K562 (cell line): ENCODE results near the gene IL36RN. TPM values are rescaled to one million over a fixed set of nuclear protein-coding genes. Genes with fewer than 3 reads are reported as not detected.

Experiments used
- ATAC-seq: fragments of 200-7000 bp; cut with Tn5 transposase; 3 replicates; pipeline ENCODE4 v1.9.1; 2020; ENCODE audit warnings: moderate library complexity
- BruUV-seq: library from RNA; stranded (reverse); fragments of 400-500 nt; replicated peaks from 2 replicates; lab custom pipeline; 2021; lab: Mats Ljungman, UMichigan
- CTCF ChIA-PET: fragments of 300-600 bp; formaldehyde crosslinking; extraction: SDS; loops from one replicate; lab custom pipeline; 2021; ENCODE audit warnings: low intra/inter-chr PET ratio; lab: Yijun Ruan, JAX
- POLR2A ChIA-PET: fragments of 300-600, 350-650 bp; sonication (Branson Sonifier 250); formaldehyde crosslinking; extraction: SDS; loops from one replicate; lab custom pipeline; 2021; ENCODE audit warnings: antibody characterized with exemption, inconsistent platforms; lab: Yijun Ruan, JAX
- DNase-seq, 4 experiments: peaks; one replicate each; pipeline versions ENCODE4 v3.0.0 to v3.0.0-alpha.2; 2011 to 2018; ENCODE audit warnings: low spot score in 3 of 4, mixed read lengths in 3 of 4; ENCODE audit errors: extremely low read depth in 1 of 4
- FAIRE-seq: peaks from 2 replicates; lab custom pipeline; 2011; peaks lifted over from hg19 to GRCh38; lab: Jason Lieb, UNC
- H2AFZ ChIP-seq: 2 replicates; pipeline ENCODE4 v1.6.0; 2011; ENCODE audit warnings: low read depth, low read length, control low read depth, inconsistent platforms
- H3K27ac ChIP-seq: fragments of 200-600 bp; 3 replicates; pipeline ENCODE4 v1.8.0; 2011; ENCODE audit warnings: low read depth, mild to moderate bottlenecking, control low read depth, inconsistent platforms, low read length, moderate library complexity, mixed read lengths; ENCODE audit errors: extremely low read depth
- H3K27me3 ChIP-seq, 2 experiments: fragments of 300-600 bp in 1 of 2; 2 replicates in 1 of 2; 3 replicates in 1 of 2; pipeline versions ENCODE4 v1.6.0 to v1.8.0; 2011; ENCODE audit warnings: inconsistent platforms in 2 of 2, low read length in 2 of 2, mild to moderate bottlenecking in 1 of 2, mixed read lengths in 1 of 2, moderate library complexity in 1 of 2; ENCODE audit not compliant: control insufficient read depth in 2 of 2, insufficient read depth in 2 of 2
- H3K36me3 ChIP-seq: fragments of 300-600 bp; 3 replicates; pipeline ENCODE4 v1.8.0; 2011; ENCODE audit warnings: mild to moderate bottlenecking, low read length, inconsistent platforms; ENCODE audit not compliant: control insufficient read depth, insufficient read depth
- H3K4me1 ChIP-seq, 2 experiments: fragments of 200-600 bp in 1 of 2; replicated peaks in 1 of 2; 2 replicates in 1 of 2; 3 replicates in 1 of 2; pipeline versions ENCODE4 v1.5.1 to v1.8.0; 2011; ENCODE audit warnings: inconsistent platforms in 2 of 2, low read length in 2 of 2, mild to moderate bottlenecking in 1 of 2, mixed read lengths in 1 of 2, moderate library complexity in 1 of 2; ENCODE audit not compliant: control insufficient read depth in 2 of 2, insufficient read depth in 2 of 2
- H3K4me2 ChIP-seq: 2 replicates; pipeline ENCODE4 v1.6.1; 2011; ENCODE audit warnings: low read length, control low read depth, inconsistent platforms, mixed read lengths; ENCODE audit not compliant: insufficient read depth
- H3K4me3 ChIP-seq: fragments of 200-600 bp; sonication (generic), shearing (Covaris generic); 2 replicates; pipeline ENCODE4 v1.5.1; 2016; ENCODE audit warnings: control low read depth, inconsistent platforms
- H3K79me2 ChIP-seq: fragments of 200-600 bp; 3 replicates; pipeline ENCODE4 v1.8.0; 2011; ENCODE audit warnings: low read length, inconsistent platforms; ENCODE audit not compliant: control insufficient read depth, insufficient read depth
- H3K9ac ChIP-seq, 2 experiments: 2 replicates each; pipeline versions ENCODE4 v1.6.0 to v1.6.1; 2011; ENCODE audit warnings: low read depth in 2 of 2, low read length in 2 of 2, control low read depth in 1 of 2, inconsistent platforms in 1 of 2, mild to moderate bottlenecking in 1 of 2, mixed read lengths in 1 of 2; ENCODE audit not compliant: insufficient read depth in 1 of 2
- H3K9me1 ChIP-seq: one replicate; pipeline ENCODE4 v1.6.0; 2011; ENCODE audit warnings: inconsistent platforms, mild to moderate bottlenecking, low read length, moderate library complexity; ENCODE audit not compliant: control insufficient read depth, insufficient read depth
- H3K9me3 ChIP-seq: replicated peaks from 2 replicates; pipeline ENCODE4 v1.5.1; 2011; ENCODE audit warnings: low read depth, low read length, inconsistent platforms; ENCODE audit not compliant: control insufficient read depth, insufficient read depth
- H4K20me1 ChIP-seq: replicated peaks from 2 replicates; pipeline ENCODE4 v1.6.1; 2011; ENCODE audit warnings: low read length, inconsistent platforms, mixed read lengths; ENCODE audit not compliant: control insufficient read depth, insufficient read depth
- CBX8 ChIP-seq: fragments of 200-600 bp; sonication (generic); IDR thresholded peaks from 2 replicates; pipeline ENCODE4 v1.6.1; 2012; ENCODE audit warnings: borderline replicate concordance, mixed run types, low read depth, mild to moderate bottlenecking, moderate library complexity, mixed read lengths, low read length, control low read depth, inconsistent platforms; ENCODE audit not compliant: poor library complexity, severe bottlenecking; ENCODE audit errors: extremely low read depth
- ETV6 ChIP-seq, 3 experiments: fragments of 150-350 bp in 1 of 3; sonication (generic) in 1 of 3; formaldehyde crosslinking in 1 of 3; IDR thresholded peaks; 2 replicates each; pipeline versions ENCODE4 v1.6.1 to v1.8.0; 2014 to 2022; ENCODE audit warnings: borderline replicate concordance in 2 of 3, low read depth in 2 of 3, antibody characterized with exemption in 1 of 3, low read length in 1 of 3, mild to moderate bottlenecking in 1 of 3, missing genetic modification reagents in 1 of 3
- GATAD2A ChIP-seq: fragments of 450-650 bp; IDR thresholded peaks from 2 replicates; pipeline ENCODE4 v1.6.1; 2017
- JUND ChIP-seq, 2 experiments: IDR thresholded peaks; 2 replicates in 1 of 2; 3 replicates in 1 of 2; pipeline ENCODE4 v1.6.1; 2011; ENCODE audit warnings: borderline replicate concordance in 2 of 2, low read depth in 2 of 2, low read length in 2 of 2, improper control_type of control experiment in 1 of 2, missing biosample characterization in 1 of 2, missing genetic modification characterization in 1 of 2, missing genetic modification reagents in 1 of 2
- KLF13 ChIP-seq: fragments of 450-650 bp; IDR thresholded peaks from 2 replicates; pipeline ENCODE4 v1.6.1; 2016; ENCODE audit warnings: missing genetic modification characterization, low read depth, mild to moderate bottlenecking, missing compliant biosample characterization, moderate library complexity, borderline replicate concordance
- MECOM ChIP-seq: fragments of 250-450 bp; sonication (Bioruptor Pico); IDR thresholded peaks from 2 replicates; pipeline ENCODE4 v1.8.0; 2022; ENCODE audit warnings: inconsistent platforms
- SNIP1 ChIP-seq: fragments of 450-650 bp; IDR thresholded peaks from 2 replicates; pipeline ENCODE4 v1.7.1; 2017; ENCODE audit warnings: low read depth, mild to moderate bottlenecking
- YY1 ChIP-seq, 3 experiments: IDR thresholded peaks; 2 replicates each; pipeline ENCODE4 v1.6.1; 2011; ENCODE audit warnings: low read length in 2 of 3, mild to moderate bottlenecking in 2 of 3, moderate library complexity in 2 of 3, borderline replicate concordance in 1 of 3, control low read depth in 1 of 3, low read depth in 1 of 3; ENCODE audit not compliant: insufficient read depth in 3 of 3, insufficient replicate concordance in 2 of 3, control insufficient read depth in 1 of 3, insufficient read length in 1 of 3; ENCODE audit errors: extremely low read depth in 1 of 3
- ZNF347 ChIP-seq: fragments of 450-650 bp; formaldehyde crosslinking; IDR thresholded peaks from 2 replicates; pipeline ENCODE4 v1.4.0; 2020; ENCODE audit warnings: low read depth, mild to moderate bottlenecking, moderate library complexity
- WGBS: fragments of 100-300 bp; shearing (Covaris generic); methylation state at CpG from one replicate; pipeline ENCODE4 v1.1.6; 2016; ENCODE audit warnings: low coverage, mixed read lengths; ENCODE audit not compliant: insufficient coverage; ENCODE audit errors: missing lambda C conversion rate; 5-methylcytosine and 5-hydroxymethylcytosine counted together
- in situ Hi-C: fragments of 300-500 bp; cut with MboI; formaldehyde crosslinking; loops from 4 replicates; pipeline ENCODE4 v1.15.0; 2018; ENCODE audit warnings: inconsistent platforms, mixed read lengths
- intact Hi-C: fragments of 100-400 bp; cut with micrococcal nuclease; formaldehyde crosslinking; loops from 2 replicates; pipeline ENCODE4 v1.14.2; 2022
- polyA plus RNA-seq, 8 experiments: library from polyadenylated mRNA; depleted of rRNA in 4 of 8; stranded (reverse) in 5 of 8; unstranded in 3 of 8; fragments of >200 nt; fragmentation: Nextera tagmentation in 2 of 8; fragmentation: Illumina TruSeq in 1 of 8; extraction: Ambion mirVana in 2 of 8; extraction: Trizol in 1 of 8; gene quantifications; 2 replicates each; pipeline versions ENCODE4 v1.2.1 to v1.2.3, GENCODE V29; 2011 to 2014; ENCODE audit warnings: inconsistent platforms in 1 of 8, missing spikeins in 1 of 8
- total RNA-seq, 7 experiments: library from RNA; depleted of rRNA in 6 of 7; stranded (reverse); fragments of >200 nt in 6 of 7; fragmentation: Illumina TruSeq in 2 of 7; extraction: Trizol in 2 of 7; gene quantifications; 2 replicates each; pipeline versions ENCODE4 v1.2.1 to v1.2.3, GENCODE V29; 2011 to 2021; ENCODE audit warnings: low replicate concordance in 1 of 7
- TF ChIP-seq, protein P1 (sequence below): fragments of 250-450 bp; sonication (Bioruptor Pico); IDR thresholded peaks from 2 replicates; pipeline ENCODE4 v1.4.0; 2020
- TF ChIP-seq, protein P2 (sequence below): sonication (generic); formaldehyde crosslinking; IDR thresholded peaks from 2 replicates; pipeline ENCODE4 v1.8.1; 2022; ENCODE audit warnings: missing genetic modification reagents
- TF ChIP-seq, protein P3 (sequence below): fragments of 450-650 bp; IDR thresholded peaks from 2 replicates; pipeline ENCODE4 v1.6.1; 2017; ENCODE audit warnings: antibody characterized with exemption, mild to moderate bottlenecking
- TF ChIP-seq, protein P4 (sequence below): fragments of 250-450 bp; sonication (Bioruptor Pico); IDR thresholded peaks from 2 replicates; pipeline ENCODE4 v1.9.0; 2021; ENCODE audit warnings: mild to moderate bottlenecking

IL36RN gene
- total and polyA plus RNA-seq, 9 of the 15 experiments (the other 6 are each of a cell fraction or from before 2014, with no cell fraction given) = not detected

DNA sequence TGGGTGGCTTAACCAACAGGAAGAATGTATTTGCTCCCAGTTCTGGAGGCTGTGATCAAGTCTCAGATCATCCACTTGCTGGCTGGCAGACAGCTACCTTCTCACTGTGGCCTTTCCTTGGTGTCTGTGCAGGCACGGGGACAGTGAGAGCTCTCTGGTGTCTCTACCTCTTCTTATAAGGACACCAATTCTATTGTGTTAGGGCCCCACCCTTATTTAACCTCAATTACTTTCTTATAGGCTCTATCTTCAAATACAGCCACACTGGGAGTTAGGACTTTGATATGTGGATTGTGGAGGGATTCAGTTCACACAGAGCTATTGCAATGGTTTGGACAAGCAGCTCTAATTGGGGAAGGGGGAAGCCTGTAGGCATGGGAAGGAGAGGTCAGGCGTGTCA, 43.1 kb downstream of the IL36RN start:
- intact Hi-C loops (no loop called here), in situ Hi-C loops (no loop called here)
- Histone ChIP-seq H3K9me1 (no peaks in the 10 kb centered on the region), H4K20me1 (no peaks in the 10 kb centered on the region), H3K27me3 (peaks cover 16 to 37% of the 10 kb centered on the region in 2 experiments), H3K27ac (no peak overlapping the region), H3K4me1 (no peaks in the 10 kb centered on the region; a peak in 1 of 5 replicates), H2AFZ (no peak overlapping the region), H3K4me3 (no peak overlapping the region), H3K4me2 (no peak overlapping the region), H3K9me3 (0 out of 2 replicates have a peak, but pooled peaks cover 2% of the 10 kb centered on the region), H3K36me3 (no peaks in the 10 kb centered on the region), H3K9ac (no peak overlapping the region), H3K79me2 (no peaks in the 10 kb centered on the region)
- no TSS peak for BruUV-seq
- DNase-seq (no peak), ATAC-seq (no peak), FAIRE-seq (no peak)
- WGBS = 2% methylated on average over 2 of the region's 2 CpGs
- CTCF ChIA-PET = no interaction called here
- POLR2A ChIA-PET = interaction anchor here (1.8 kb wide), 1 partner anchor 43 kb away, joined by 6 read pairs; the partner anchor contains the start of gene IL36RN
- TF ChIP-seq, protein P1, sequence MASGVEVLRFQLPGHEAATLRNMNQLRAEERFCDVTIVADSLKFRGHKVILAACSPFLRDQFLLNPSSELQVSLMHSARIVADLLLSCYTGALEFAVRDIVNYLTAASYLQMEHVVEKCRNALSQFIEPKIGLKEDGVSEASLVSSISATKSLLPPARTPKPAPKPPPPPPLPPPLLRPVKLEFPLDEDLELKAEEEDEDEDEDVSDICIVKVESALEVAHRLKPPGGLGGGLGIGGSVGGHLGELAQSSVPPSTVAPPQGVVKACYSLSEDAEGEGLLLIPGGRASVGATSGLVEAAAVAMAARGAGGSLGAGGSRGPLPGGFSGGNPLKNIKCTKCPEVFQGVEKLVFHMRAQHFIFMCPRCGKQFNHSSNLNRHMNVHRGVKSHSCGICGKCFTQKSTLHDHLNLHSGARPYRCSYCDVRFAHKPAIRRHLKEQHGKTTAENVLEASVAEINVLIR (CRISPR knock-in tag) = no peak
- TF ChIP-seq JUND (IDR thresholded peaks at IDR 0.05; ENCODE audit: borderline replicate concordance, low read depth, low read length) = no peak
- no peak for TF ChIP-seq JUND (tag; IDR thresholded peaks at IDR 0.05; ENCODE audit: borderline replicate concordance, low read depth, low read length)
- no peak for TF ChIP-seq CBX8
- no peak for TF ChIP-seq MECOM
- TF ChIP-seq YY1 (IDR thresholded peaks at IDR 0.05; ENCODE audit: borderline replicate concordance in 1 of 3, control insufficient read depth in 1 of 3, extremely low read depth in 1 of 3, insufficient read depth in 3 of 3, insufficient read length in 1 of 3, insufficient replicate concordance in 2 of 3, low read depth in 1 of 3, low read length in 2 of 3) = no peak
- TF ChIP-seq GATAD2A = no peak
- TF ChIP-seq, protein P2, sequence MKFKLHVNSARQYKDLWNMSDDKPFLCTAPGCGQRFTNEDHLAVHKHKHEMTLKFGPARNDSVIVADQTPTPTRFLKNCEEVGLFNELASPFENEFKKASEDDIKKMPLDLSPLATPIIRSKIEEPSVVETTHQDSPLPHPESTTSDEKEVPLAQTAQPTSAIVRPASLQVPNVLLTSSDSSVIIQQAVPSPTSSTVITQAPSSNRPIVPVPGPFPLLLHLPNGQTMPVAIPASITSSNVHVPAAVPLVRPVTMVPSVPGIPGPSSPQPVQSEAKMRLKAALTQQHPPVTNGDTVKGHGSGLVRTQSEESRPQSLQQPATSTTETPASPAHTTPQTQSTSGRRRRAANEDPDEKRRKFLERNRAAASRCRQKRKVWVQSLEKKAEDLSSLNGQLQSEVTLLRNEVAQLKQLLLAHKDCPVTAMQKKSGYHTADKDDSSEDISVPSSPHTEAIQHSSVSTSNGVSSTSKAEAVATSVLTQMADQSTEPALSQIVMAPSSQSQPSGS = no peak
- no peak for TF ChIP-seq ETV6 (IDR thresholded peaks at IDR 0.05; ENCODE audit: borderline replicate concordance in 1 of 2, low read depth in 2 of 2, low read length in 1 of 2)
- no peak for TF ChIP-seq ETV6 (CRISPR knock-in tag; IDR thresholded peaks at IDR 0.05; ENCODE audit: borderline replicate concordance)
- no peak for TF ChIP-seq SNIP1
- no peak for TF ChIP-seq KLF13 (tag)
- TF ChIP-seq, protein P3, sequence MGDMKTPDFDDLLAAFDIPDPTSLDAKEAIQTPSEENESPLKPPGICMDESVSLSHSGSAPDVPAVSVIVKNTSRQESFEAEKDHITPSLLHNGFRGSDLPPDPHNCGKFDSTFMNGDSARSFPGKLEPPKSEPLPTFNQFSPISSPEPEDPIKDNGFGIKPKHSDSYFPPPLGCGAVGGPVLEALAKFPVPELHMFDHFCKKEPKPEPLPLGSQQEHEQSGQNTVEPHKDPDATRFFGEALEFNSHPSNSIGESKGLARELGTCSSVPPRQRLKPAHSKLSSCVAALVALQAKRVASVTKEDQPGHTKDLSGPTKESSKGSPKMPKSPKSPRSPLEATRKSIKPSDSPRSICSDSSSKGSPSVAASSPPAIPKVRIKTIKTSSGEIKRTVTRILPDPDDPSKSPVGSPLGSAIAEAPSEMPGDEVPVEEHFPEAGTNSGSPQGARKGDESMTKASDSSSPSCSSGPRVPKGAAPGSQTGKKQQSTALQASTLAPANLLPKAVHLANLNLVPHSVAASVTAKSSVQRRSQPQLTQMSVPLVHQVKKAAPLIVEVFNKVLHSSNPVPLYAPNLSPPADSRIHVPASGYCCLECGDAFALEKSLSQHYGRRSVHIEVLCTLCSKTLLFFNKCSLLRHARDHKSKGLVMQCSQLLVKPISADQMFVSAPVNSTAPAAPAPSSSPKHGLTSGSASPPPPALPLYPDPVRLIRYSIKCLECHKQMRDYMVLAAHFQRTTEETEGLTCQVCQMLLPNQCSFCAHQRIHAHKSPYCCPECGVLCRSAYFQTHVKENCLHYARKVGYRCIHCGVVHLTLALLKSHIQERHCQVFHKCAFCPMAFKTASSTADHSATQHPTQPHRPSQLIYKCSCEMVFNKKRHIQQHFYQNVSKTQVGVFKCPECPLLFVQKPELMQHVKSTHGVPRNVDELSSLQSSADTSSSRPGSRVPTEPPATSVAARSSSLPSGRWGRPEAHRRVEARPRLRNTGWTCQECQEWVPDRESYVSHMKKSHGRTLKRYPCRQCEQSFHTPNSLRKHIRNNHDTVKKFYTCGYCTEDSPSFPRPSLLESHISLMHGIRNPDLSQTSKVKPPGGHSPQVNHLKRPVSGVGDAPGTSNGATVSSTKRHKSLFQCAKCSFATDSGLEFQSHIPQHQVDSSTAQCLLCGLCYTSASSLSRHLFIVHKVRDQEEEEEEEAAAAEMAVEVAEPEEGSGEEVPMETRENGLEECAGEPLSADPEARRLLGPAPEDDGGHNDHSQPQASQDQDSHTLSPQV = no peak
- TF ChIP-seq ZNF347 (CRISPR knock-in tag) = no peak
- TF ChIP-seq, protein P4, sequence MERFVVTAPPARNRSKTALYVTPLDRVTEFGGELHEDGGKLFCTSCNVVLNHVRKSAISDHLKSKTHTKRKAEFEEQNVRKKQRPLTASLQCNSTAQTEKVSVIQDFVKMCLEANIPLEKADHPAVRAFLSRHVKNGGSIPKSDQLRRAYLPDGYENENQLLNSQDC (CRISPR knock-in tag) = no peak
